HepG2 (cell line): ENCODE data around the gene AK9. TPM values are rescaled to one million over a fixed set of nuclear protein-coding genes. Genes with fewer than 3 reads are reported as not detected.
A peak's percentile ranks its signal among the peaks of the same experiment; 100 is the strongest.

Source experiments
- AGO1 ChIP-seq: fragments of 200-400 bp; formaldehyde crosslinking; IDR thresholded peaks from 2 replicates; pipeline ENCODE4 v1.6.1; 2017; ENCODE audit warnings: mild to moderate bottlenecking, low read depth, low read length, moderate library complexity; ENCODE audit not compliant: poor library complexity, severe bottlenecking
- CCDC6 ChIP-seq: sonication (generic); formaldehyde crosslinking; IDR thresholded peaks from 2 replicates; pipeline ENCODE4 v1.8.1; 2022; ENCODE audit warnings: mild to moderate bottlenecking, missing genetic modification reagents, moderate library complexity
- CENPT ChIP-seq: sonication (generic); formaldehyde crosslinking; IDR thresholded peaks from 2 replicates; pipeline ENCODE4 v1.8.0; 2022; ENCODE audit warnings: low read depth, mild to moderate bottlenecking, moderate library complexity, missing genetic modification reagents
- EED ChIP-seq: sonication (generic); formaldehyde crosslinking; IDR thresholded peaks from 2 replicates; pipeline ENCODE4 v1.5.0; 2020; ENCODE audit warnings: mild to moderate bottlenecking, missing genetic modification reagents
- FOXO1 ChIP-seq: sonication (generic); formaldehyde crosslinking; IDR thresholded peaks from 2 replicates; pipeline ENCODE4 v1.4.0; 2020; ENCODE audit warnings: missing genetic modification reagents
- HNF4G ChIP-seq, 2 experiments: sonication (generic) in 1 of 2; formaldehyde crosslinking in 1 of 2; IDR thresholded peaks; 2 replicates each; pipeline versions ENCODE4 v1.4.0 to v1.6.1; 2011 to 2020; ENCODE audit warnings: borderline replicate concordance in 2 of 2, low read depth in 2 of 2, mild to moderate bottlenecking in 2 of 2, low read length in 1 of 2, missing genetic modification reagents in 1 of 2, moderate library complexity in 1 of 2
- HNRNPK ChIP-seq: fragments of 200-400 bp; formaldehyde crosslinking; IDR thresholded peaks from 2 replicates; pipeline ENCODE4 v1.6.1; 2018; ENCODE audit warnings: low read length, low read depth, moderate library complexity, mild to moderate bottlenecking; ENCODE audit not compliant: poor library complexity, severe bottlenecking
- ISL2 ChIP-seq: sonication (generic); formaldehyde crosslinking; IDR thresholded peaks from 2 replicates; pipeline ENCODE4 v1.5.0; 2020; ENCODE audit warnings: missing genetic modification reagents
- KLF6 ChIP-seq: IDR thresholded peaks from 2 replicates; pipeline ENCODE4 v1.8.0; 2016; ENCODE audit warnings: missing biosample characterization, missing genetic modification reagents
- RORA ChIP-seq: sonication (generic); formaldehyde crosslinking; IDR thresholded peaks from 2 replicates; pipeline ENCODE4 v1.5.0; 2020; ENCODE audit warnings: mild to moderate bottlenecking, missing genetic modification reagents, moderate library complexity
- SAP130 ChIP-seq: IDR thresholded peaks from 2 replicates; pipeline ENCODE4 v1.6.1; 2016; ENCODE audit warnings: low read depth
- SIX1 ChIP-seq: sonication (generic); formaldehyde crosslinking; IDR thresholded peaks from 2 replicates; pipeline ENCODE4 v1.4.0; 2020; ENCODE audit warnings: missing genetic modification reagents, borderline replicate concordance
- SSRP1 ChIP-seq: IDR thresholded peaks from 2 replicates; pipeline ENCODE4 v1.6.1; 2016; ENCODE audit warnings: control low read depth
- TFAP4 ChIP-seq: sonication (generic); IDR thresholded peaks from 2 replicates; pipeline ENCODE4 v1.6.1; 2016; ENCODE audit warnings: low read depth, borderline replicate concordance
- TGIF2 ChIP-seq: IDR thresholded peaks from 2 replicates; pipeline ENCODE4 v1.6.1; 2016; ENCODE audit warnings: control low read depth, missing compliant biosample characterization
- YEATS2 ChIP-seq: sonication (generic); formaldehyde crosslinking; IDR thresholded peaks from 2 replicates; pipeline ENCODE4 v1.4.0; 2020; ENCODE audit warnings: missing genetic modification reagents, borderline replicate concordance
- ZBTB44 ChIP-seq: sonication (generic); formaldehyde crosslinking; IDR thresholded peaks from 2 replicates; pipeline ENCODE4 v1.4.0; 2020; ENCODE audit warnings: missing genetic modification reagents
- ZC3H13 ChIP-seq: sonication (generic); formaldehyde crosslinking; IDR thresholded peaks from 2 replicates; pipeline ENCODE4 v1.8.1; 2023; ENCODE audit warnings: mild to moderate bottlenecking, missing genetic modification reagents, moderate library complexity
- ZFY ChIP-seq: sonication (generic); formaldehyde crosslinking; IDR thresholded peaks from 2 replicates; pipeline ENCODE4 v1.4.0; 2020; ENCODE audit warnings: missing genetic modification reagents
- ZNF280D ChIP-seq: sonication (generic); formaldehyde crosslinking; IDR thresholded peaks from 2 replicates; pipeline ENCODE4 v1.5.1; 2020; ENCODE audit warnings: mild to moderate bottlenecking, missing genetic modification reagents
- ZNF367 ChIP-seq: sonication (generic); formaldehyde crosslinking; IDR thresholded peaks from 2 replicates; pipeline ENCODE4 v1.4.0; 2020; ENCODE audit warnings: missing genetic modification reagents, borderline replicate concordance
- ZNF451 ChIP-seq: sonication (generic); formaldehyde crosslinking; IDR thresholded peaks from 2 replicates; pipeline ENCODE4 v1.5.0; 2020; ENCODE audit warnings: mild to moderate bottlenecking, missing genetic modification reagents
- ZNF580 ChIP-seq: IDR thresholded peaks from 2 replicates; pipeline ENCODE4 v1.6.1; 2016; ENCODE audit warnings: low read depth, borderline replicate concordance
- ZNF678 ChIP-seq: sonication (generic); formaldehyde crosslinking; IDR thresholded peaks from 2 replicates; pipeline ENCODE4 v1.4.0; 2020; ENCODE audit warnings: mild to moderate bottlenecking, missing genetic modification reagents
- ZNF7 ChIP-seq: IDR thresholded peaks from 2 replicates; pipeline ENCODE4 v1.6.1; 2016; ENCODE audit warnings: missing biosample characterization, missing genetic modification reagents
- polyA plus RNA-seq, 8 experiments: library from polyadenylated mRNA; depleted of rRNA in 3 of 8; stranded (reverse) in 7 of 8; unstranded in 1 of 8; fragments of >200 nt; fragmentation: Illumina TruSeq in 4 of 8; extraction: Trizol in 4 of 8; gene quantifications; 2 replicates each; pipeline versions ENCODE4 v1.2.1 to v1.2.3, GENCODE V29; 2011 to 2016; ENCODE audit warnings: low read depth in 4 of 8, missing spikeins in 1 of 8, mixed read lengths in 1 of 8; ENCODE audit not compliant: insufficient read depth in 1 of 8
- total RNA-seq, 5 experiments: library from RNA; depleted of rRNA; stranded (reverse); fragments of >200 nt; fragmentation: Illumina TruSeq; extraction: Trizol; gene quantifications; 2 replicates each; pipeline ENCODE4 v1.2.3, GENCODE V29; 2016; ENCODE audit warnings: low read depth in 1 of 5

Gene AK9
- total and polyA plus RNA-seq, 2 of the 13 experiments (the other 11 are each of a cell fraction or from before 2014, with no cell fraction given): 3.2 to 4.8 TPM

GRCh38 chr6:109455437-109456110 lies 235.4 kb downstream of the AK9 start, which contains the start of gene MICAL1 (continued):
- TF ChIP-seq SIX1 (CRISPR knock-in tag) (no peak), EED (no peak), HNRNPK (peak; percentile 21), ZFY (CRISPR knock-in tag) (peak; percentile 61), CENPT (peak; percentile 20; the same call in 1 of the 2 replicates), ZNF367 (CRISPR knock-in tag) (no peak), ZNF7 (no peak), SSRP1 (CRISPR knock-in tag) (no peak), ZNF280D (CRISPR knock-in tag) (0 out of 2 replicates have a peak, but pooled peaks have one; percentile 4), HNF4G (IDR thresholded peaks at IDR 0.05; ENCODE audit: borderline replicate concordance, low read depth, low read length) (0 out of 2 replicates have a peak, but pooled peaks have one; percentile 8), HNF4G (CRISPR knock-in tag; IDR thresholded peaks at IDR 0.05; ENCODE audit: borderline replicate concordance, low read depth) (no peak), TFAP4 (no peak), AGO1 (no peak), ZNF580 (CRISPR knock-in tag) (peak; percentile 22; the same call in 1 of the 2 replicates), ZBTB44 (no peak), ZNF678 (CRISPR knock-in tag) (no peak), CCDC6 (CRISPR knock-in tag) (0 out of 2 replicates have a peak, but pooled peaks have one; percentile 7), ZC3H13 (CRISPR knock-in tag) (no peak), YEATS2 (CRISPR knock-in tag) (0 out of 2 replicates have a peak, but pooled peaks have one; percentile 20), RORA (no peak), ZNF451 (CRISPR knock-in tag) (0 out of 2 replicates have a peak, but pooled peaks have one; percentile 16), ISL2 (CRISPR knock-in tag) (0 out of 2 replicates have a peak, but pooled peaks have one; percentile 6), KLF6 (CRISPR knock-in tag) (no peak), SAP130 (CRISPR knock-in tag) (peak; percentile 54; the same call in 1 of the 2 replicates), TGIF2 (peak; percentile 44; the same call in 1 of the 2 replicates), FOXO1 (CRISPR knock-in tag) (0 out of 2 replicates have a peak, but pooled peaks have one; percentile 5)
